Stimulated activated naive B cell treated with anti-CD40 and anti-IgM and Interleukin-4, amounts not matched to agents 10 μg/mL and 1 μg/mL and 100 μg/mL, for 72 hours (primary cell): ENCODE measurements around the gene PIP5K1A.
A peak's percentile ranks its signal among the peaks of the same experiment; 100 is the strongest.

ENCODE experiments used
- ATAC-seq, 2 donors: fragments of 150-1000 bp; cut with Tn5 transposase; replicated peaks; 2 replicates each; pipeline ENCODE4 v1.10.0; 2021; ENCODE audit warnings: moderate library complexity in 1 of 2
- DNase-seq: peaks from one replicate; pipeline ENCODE4 v3.0.0; 2021
- H3K27ac Mint-ChIP-seq: one replicate; pipeline ENCODE4 v1.8.0; 2022; ENCODE audit warnings: mild to moderate bottlenecking, mixed read lengths
- H3K27me3 Mint-ChIP-seq, 2 donors: one replicate each; pipeline ENCODE4 v1.8.0; 2022; ENCODE audit warnings: mixed read lengths in 2 of 2
- H3K36me3 Mint-ChIP-seq, 2 donors: one replicate each; pipeline ENCODE4 v1.8.0; 2022; ENCODE audit warnings: mixed read lengths in 2 of 2, mild to moderate bottlenecking in 1 of 2
- H3K4me1 Mint-ChIP-seq, 2 donors: one replicate each; pipeline ENCODE4 v1.8.0; 2022; ENCODE audit warnings: mixed read lengths in 2 of 2, mild to moderate bottlenecking in 1 of 2
- H3K4me3 Mint-ChIP-seq, 2 donors: one replicate each; pipeline ENCODE4 v1.8.0; 2022; ENCODE audit warnings: mild to moderate bottlenecking in 2 of 2, mixed read lengths in 2 of 2, moderate library complexity in 1 of 2
- H3K9me3 Mint-ChIP-seq, 2 donors: one replicate each; pipeline ENCODE4 v1.8.0; 2022; ENCODE audit warnings: mixed read lengths in 2 of 2, mild to moderate bottlenecking in 1 of 2

Gene PIP5K1A

DNA sequence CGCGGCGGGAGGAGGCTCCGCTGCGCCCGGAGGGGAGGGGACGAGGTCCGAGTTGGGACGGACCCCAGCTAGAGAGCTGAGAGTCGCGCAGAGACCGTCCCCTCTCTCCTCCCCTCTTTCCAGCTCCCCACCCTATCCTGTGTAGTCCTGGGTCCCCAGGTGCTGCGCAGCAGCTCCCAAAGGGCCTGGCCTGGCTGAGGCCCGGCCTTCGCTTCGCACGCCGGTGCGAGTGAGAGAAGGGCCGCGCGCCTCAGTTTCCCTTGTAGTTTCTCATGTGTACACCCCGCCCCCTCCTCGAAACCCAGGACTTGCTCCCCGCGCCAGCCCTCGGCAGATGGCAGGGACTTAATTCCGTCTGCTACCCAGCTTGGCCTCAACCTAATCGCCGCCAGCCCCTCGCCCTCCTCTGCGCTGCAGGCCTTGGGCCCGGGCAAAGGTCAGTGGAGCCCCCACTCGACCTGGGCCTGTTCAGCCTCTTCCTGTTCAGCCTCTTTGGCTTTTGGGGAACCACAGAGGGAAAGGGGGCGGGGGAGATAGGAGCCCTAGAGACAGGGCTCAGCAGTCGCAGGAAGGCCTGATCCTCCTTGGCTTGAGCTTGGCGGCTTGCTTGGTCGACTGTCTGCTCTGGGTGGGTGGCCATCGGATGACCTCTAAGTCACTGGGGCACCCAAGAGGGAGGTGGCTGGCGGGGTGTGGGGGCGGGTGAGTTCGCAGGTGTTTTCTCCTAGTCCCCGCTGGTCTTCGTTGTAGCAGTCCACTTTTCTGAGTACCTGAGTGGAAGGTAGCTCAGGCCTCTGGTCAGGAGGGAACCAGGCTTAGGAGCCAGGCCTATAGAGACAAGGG lies 84.8 kb downstream of the PIP5K1A start:
- H3K27ac Mint-ChIP-seq = peak overlapping the region; percentile 99

DNA sequence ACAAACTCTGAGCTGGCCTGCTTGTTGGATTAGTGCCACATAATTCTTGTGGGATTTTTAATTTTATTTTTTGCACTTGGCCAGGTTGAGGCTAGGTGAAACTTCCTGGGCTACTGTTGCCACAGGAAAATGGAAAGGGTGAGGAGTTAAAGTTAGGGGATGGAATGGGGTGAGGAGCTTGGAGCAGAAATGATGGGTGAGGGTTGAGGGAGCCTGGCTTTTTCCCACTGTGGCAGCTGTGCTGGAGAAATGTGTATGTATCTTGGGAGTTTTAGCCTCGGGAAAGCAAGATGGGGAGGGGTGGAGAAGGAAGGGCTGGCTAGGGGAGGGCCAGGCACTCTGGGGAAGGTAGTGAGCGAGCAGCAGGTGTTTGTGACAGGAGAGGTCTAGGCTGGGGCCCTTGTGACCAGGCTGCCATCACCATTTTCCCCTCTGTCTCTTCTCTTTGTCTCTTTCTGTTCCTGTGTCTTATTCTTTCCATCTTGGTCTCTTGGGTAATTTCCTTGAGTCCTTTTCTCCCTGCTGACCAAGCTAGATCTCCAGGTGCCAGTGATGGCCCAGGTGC lies 85.7 kb downstream of the PIP5K1A start:
- Mint-ChIP-seq H3K9me3 (no peaks in the 10 kb centered on the region), H3K27ac (peak overlapping the region; percentile 99), H3K36me3 (peaks cover 31 to 45% of the 10 kb centered on the region in 2 donors), H3K27me3 (no peaks in the 10 kb centered on the region), H3K4me1 (peaks cover 33 to 55% of the 10 kb centered on the region in 2 donors), H3K4me3 (peak overlapping the region; percentile 91 to 98)
- ATAC-seq (no peak), DNase-seq (no peak)

More for the DNA sequence above, 84.8 kb downstream of the PIP5K1A start:
- peak; percentile 34 for DNase-seq
- H3K36me3 Mint-ChIP-seq = peaks cover 26 to 38% of the 10 kb centered on the region in 2 donors
- H3K27me3 Mint-ChIP-seq = no peaks in the 10 kb centered on the region
- peaks cover 29 to 51% of the 10 kb centered on the region in 2 donors for H3K4me1 Mint-ChIP-seq
- H3K4me3 Mint-ChIP-seq = peak overlapping the region; percentile 91 to 98
- ATAC-seq = peak in 1 of 2 donors; percentile 6
- peaks cover 0 to 2% of the 10 kb centered on the region in 2 donors for H3K9me3 Mint-ChIP-seq

DNA sequence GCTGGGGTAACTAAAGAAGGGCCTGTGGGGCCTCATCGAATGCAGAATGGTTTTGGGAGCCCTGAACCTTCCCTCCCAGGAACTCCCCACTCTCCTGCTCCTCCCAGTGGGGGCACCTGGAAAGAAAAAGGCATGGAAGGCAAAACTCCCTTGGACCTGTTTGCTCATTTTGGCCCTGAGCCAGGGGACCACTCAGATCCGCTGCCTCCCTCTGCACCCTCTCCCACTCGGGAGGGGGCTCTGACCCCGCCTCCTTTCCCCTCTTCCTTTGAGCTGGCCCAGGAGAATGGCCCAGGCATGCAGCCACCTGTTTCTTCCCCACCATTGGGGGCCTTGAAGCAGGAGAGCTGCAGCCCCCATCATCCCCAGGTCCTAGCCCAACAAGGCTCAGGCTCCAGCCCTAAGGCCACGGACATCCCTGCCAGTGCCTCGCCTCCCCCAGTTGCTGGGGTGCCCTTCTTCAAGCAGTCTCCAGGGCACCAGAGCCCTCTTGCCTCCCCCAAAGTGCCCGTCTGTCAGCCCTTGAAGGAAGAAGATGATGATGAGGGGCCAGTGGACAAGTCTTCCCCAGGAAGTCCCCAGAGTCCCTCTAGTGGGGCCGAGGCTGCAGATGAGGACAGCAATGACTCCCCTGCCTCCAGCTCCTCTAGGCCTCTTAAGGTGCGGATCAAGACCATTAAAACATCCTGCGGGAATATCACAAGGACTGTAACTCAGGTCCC lies 88.4 kb downstream of the PIP5K1A start:
- DNase-seq = no peak
- peaks cover 45 to 60% of the 10 kb centered on the region in 2 donors for H3K36me3 Mint-ChIP-seq
- no peaks in the 10 kb centered on the region for H3K9me3 Mint-ChIP-seq
- peak overlapping the region; percentile 57 for H3K27ac Mint-ChIP-seq
- no peak overlapping the region for H3K4me3 Mint-ChIP-seq
- H3K4me1 Mint-ChIP-seq = peaks cover 41 to 62% of the 10 kb centered on the region in 2 donors
- ATAC-seq = no peak
- H3K27me3 Mint-ChIP-seq = no peaks in the 10 kb centered on the region

DNA sequence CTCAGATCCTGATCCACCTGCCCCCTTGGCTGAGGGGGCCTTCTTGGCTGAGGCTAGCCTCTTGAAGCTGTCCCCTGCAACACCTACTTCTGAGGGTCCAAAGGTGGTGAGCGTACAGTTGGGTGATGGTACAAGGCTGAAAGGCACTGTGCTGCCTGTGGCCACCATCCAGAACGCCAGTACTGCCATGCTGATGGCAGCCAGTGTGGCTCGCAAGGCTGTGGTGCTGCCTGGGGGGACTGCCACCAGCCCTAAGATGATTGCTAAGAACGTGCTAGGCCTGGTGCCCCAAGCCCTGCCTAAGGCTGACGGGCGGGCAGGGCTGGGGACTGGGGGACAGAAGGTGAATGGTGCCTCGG lies 89.0 kb downstream of the PIP5K1A start:
- Mint-ChIP-seq H3K4me3 (no peak overlapping the region), H3K27ac (peak overlapping the region; percentile 57), H3K9me3 (no peaks in the 10 kb centered on the region), H3K4me1 (peaks cover 41 to 66% of the 10 kb centered on the region in 2 donors), H3K36me3 (peaks cover 46 to 62% of the 10 kb centered on the region in 2 donors), H3K27me3 (no peaks in the 10 kb centered on the region)
- no peak for ATAC-seq
- no peak for DNase-seq

DNA sequence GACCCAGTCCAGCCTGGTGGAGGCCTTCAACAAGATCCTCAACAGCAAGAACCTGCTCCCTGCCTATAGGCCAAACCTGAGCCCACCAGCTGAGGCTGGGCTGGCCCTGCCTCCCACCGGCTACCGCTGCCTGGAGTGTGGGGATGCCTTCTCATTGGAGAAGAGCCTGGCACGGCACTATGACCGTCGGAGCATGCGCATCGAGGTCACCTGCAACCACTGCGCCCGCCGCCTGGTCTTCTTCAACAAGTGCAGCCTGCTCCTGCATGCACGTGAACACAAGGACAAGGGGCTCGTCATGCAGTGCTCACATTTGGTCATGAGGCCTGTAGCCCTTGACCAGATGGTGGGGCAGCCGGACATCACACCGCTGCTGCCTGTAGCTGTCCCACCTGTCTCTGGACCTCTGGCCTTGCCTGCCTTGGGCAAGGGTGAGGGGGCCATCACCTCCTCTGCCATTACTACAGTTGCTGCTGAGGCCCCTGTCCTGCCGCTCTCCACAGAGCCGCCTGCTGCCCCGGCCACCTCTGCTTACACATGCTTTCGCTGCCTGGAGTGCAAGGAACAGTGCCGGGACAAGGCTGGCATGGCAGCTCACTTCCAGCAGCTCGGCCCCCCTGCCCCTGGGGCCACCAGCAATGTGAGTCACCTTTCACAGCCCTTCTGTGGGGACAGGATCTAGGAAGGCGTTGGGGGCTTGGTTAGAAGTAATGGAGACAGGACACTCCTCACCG lies 89.6 kb downstream of the PIP5K1A start:
- no peak overlapping the region for H3K4me3 Mint-ChIP-seq
- ATAC-seq = no peak

DNA sequence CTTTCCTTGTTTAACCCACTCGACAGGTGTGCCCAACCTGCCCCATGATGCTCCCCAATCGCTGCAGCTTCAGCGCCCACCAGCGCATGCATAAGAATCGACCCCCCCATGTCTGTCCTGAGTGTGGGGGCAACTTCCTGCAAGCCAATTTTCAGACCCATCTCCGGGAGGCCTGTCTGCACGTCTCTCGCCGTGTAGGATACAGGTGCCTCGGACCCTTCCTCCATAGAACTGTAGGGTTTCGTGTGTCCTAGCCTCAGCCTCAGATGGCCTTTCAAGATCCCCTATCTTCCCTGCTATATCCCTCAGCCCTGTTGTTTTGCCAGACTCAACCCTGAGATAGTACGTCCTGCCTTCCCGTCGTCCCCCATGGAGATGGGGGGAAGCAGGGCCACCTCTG lies 90.2 kb downstream of the PIP5K1A start:
- Mint-ChIP-seq H3K4me3 (peak overlapping the region in 1 of 2 donors; percentile 37), H3K36me3 (peaks cover 49 to 67% of the 10 kb centered on the region in 2 donors)
- DNase-seq = no peak

More for the DNA sequence above, 89.6 kb downstream of the PIP5K1A start:
- no peak overlapping the region for H3K27ac Mint-ChIP-seq
- H3K36me3 Mint-ChIP-seq = peaks cover 50 to 67% of the 10 kb centered on the region in 2 donors
- DNase-seq = no peak
- no peaks in the 10 kb centered on the region for H3K9me3 Mint-ChIP-seq
- H3K4me1 Mint-ChIP-seq = peaks cover 47 to 71% of the 10 kb centered on the region in 2 donors
- no peaks in the 10 kb centered on the region for H3K27me3 Mint-ChIP-seq

DNA sequence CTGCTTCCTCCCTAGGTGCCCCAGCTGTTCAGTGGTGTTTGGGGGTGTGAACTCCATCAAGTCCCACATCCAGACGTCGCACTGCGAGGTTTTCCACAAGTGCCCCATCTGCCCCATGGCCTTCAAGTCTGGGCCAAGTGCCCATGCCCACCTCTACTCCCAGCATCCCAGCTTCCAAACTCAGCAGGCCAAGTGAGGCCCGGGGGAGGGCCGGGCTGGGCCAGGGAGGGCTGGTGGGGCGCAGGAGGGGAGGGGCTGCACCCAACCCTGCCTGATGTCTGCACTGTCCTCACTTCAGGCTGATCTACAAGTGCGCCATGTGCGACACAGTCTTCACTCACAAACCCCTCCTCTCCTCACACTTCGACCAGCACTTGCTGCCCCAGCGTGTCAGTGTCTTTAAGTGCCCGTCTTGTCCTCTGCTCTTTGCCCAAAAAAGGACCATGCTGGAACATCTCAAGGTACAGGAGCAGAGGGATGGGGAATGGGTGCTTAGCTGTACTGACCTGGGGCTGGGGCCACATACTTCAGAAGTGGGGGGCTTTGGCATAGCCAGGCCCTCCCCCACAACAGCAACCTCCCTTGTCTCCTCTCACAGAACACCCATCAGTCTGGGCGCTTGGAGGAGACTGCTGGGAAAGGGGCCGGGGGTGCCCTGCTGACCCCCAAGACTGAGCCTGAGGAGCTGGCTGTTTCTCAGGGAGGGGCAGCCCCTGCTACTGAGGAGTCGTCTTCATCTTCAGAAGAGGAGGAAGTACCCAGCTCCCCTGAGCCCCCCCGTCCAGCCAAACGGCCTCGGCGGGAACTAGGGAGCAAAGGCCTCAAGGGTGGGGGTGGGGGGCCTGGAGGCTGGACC lies 91.0 kb downstream of the PIP5K1A start:
- H3K4me3 Mint-ChIP-seq = peak overlapping the region in 1 of 2 donors; percentile 17
- DNase-seq (no peak), ATAC-seq (no peak)
- H3K27ac Mint-ChIP-seq = peak overlapping the region; percentile 80
- no peaks in the 10 kb centered on the region for H3K9me3 Mint-ChIP-seq
- H3K27me3 Mint-ChIP-seq = no peaks in the 10 kb centered on the region
- peaks cover 54 to 69% of the 10 kb centered on the region in 2 donors for H3K36me3 Mint-ChIP-seq
- H3K4me1 Mint-ChIP-seq = peaks cover 47 to 71% of the 10 kb centered on the region in 2 donors

More for the DNA sequence above, 90.2 kb downstream of the PIP5K1A start:
- H3K4me1 Mint-ChIP-seq = peaks cover 48 to 71% of the 10 kb centered on the region in 2 donors
- H3K9me3 Mint-ChIP-seq = no peaks in the 10 kb centered on the region
- peak overlapping the region; percentile 20 for H3K27ac Mint-ChIP-seq
- ATAC-seq = no peak
- H3K27me3 Mint-ChIP-seq = no peaks in the 10 kb centered on the region

DNA sequence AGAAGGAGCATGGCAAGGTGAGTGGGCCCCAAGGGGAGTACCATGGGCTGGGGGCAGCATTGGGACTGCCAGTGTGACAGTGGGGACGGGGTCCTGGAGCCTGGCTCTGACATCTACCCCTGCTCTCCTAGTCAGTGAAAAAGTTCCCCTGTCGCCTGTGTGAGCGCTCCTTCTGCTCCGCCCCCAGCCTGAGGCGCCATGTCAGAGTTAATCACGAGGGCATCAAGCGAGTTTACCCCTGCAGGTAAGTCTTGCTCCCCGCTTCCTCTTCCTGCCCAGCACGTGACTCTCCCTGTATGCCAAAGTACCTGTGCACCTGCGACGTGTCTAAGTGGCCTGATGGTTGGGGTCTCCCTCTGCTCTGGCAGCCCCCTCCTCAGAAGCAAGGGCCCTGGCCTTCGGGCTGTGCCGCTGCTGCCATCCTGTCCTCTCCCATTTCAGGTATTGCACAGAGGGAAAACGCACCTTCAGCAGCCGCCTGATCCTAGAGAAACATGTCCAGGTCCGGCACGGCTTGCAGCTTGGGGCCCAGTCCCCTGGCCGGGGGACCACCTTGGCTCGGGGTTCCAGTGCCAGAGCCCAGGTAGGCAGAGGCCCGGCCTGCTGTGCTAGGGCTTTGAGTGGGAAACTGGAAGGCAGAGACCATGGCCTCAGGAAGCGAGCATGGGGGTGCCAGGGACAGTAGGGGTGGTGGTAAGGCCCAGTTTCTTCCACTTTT lies 91.8 kb downstream of the PIP5K1A start:
- ATAC-seq (no peak), DNase-seq (no peak)
- Mint-ChIP-seq H3K4me1 (peaks cover 43 to 64% of the 10 kb centered on the region in 2 donors), H3K4me3 (no peak overlapping the region), H3K27ac (peak overlapping the region; percentile 80), H3K36me3 (peaks cover 57 to 77% of the 10 kb centered on the region in 2 donors), H3K27me3 (no peaks in the 10 kb centered on the region), H3K9me3 (no peaks in the 10 kb centered on the region)

DNA sequence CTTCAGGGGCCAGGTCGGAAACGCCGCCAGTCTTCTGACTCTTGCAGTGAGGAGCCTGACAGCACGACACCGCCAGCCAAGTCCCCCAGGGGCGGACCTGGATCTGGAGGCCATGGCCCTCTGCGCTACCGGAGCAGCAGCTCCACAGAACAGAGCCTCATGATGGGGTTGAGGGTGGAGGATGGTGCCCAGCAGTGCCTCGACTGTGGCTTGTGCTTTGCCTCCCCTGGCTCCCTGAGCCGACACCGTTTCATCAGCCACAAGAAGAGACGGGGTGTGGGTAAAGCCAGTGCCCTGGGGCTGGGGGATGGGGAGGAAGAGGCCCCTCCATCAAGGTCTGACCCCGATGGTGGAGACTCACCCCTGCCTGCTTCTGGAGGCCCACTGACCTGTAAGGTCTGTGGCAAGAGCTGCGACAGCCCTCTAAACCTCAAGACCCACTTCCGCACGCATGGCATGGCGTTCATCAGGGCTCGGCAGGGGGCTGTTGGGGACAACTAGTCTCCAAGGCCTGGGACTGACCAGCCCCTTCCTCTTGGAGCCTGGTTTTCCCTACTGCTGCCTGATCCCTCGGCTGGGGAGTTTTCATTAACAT lies 92.5 kb downstream of the PIP5K1A start:
- no peaks in the 10 kb centered on the region for H3K9me3 Mint-ChIP-seq
- peaks cover 43 to 58% of the 10 kb centered on the region in 2 donors for H3K4me1 Mint-ChIP-seq
- H3K36me3 Mint-ChIP-seq = peaks cover 52 to 72% of the 10 kb centered on the region in 2 donors
- H3K4me3 Mint-ChIP-seq = no peak overlapping the region
- no peak overlapping the region for H3K27ac Mint-ChIP-seq
- no peak for DNase-seq
- ATAC-seq = no peak
- H3K27me3 Mint-ChIP-seq = no peaks in the 10 kb centered on the region

DNA sequence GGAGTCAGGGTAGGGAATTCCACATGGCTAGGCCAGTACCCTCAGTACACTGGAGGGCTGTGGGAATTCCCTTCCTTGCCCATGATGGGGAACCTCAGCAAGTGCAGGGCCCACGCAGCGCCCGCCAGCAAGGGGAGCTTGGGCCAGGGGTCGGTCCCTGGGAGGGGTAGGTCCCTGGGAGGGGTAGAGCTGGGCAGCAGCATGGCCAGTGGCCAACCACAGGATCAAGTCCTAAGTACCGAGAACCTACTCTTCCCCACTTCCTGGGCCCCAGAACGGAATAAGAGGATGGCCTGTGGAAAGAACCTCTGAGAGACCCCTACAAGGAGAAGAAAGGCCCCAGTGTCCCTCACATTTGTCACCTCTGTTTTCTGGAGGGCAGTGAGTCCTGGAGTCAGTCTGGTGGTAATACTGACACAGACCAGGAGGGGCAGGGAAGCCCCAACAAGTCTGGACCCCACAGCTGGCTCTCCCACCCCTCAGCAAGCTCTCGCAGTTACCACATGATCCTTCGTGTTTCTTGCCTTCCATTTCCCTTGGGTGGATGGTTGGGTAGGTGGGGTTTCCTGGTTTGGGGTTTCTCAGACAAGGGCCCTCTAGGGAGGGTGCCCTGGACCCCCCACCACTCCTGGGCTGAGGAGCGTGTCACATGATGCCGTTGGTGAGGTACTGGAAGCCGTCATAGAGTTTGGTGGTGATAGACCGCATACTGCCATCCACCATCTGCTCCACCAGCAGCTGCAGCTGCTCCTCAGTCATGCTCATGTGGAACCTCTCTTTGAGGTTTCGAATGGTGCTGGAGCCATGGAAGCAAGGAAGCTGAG lies 94.1 kb downstream of the PIP5K1A start:
- H3K4me3 Mint-ChIP-seq = peak overlapping the region in 1 of 2 donors; percentile 50
- ATAC-seq = peak; percentile 47 to 54
- H3K36me3 Mint-ChIP-seq = peaks cover 45 to 59% of the 10 kb centered on the region in 2 donors
- H3K4me1 Mint-ChIP-seq = peaks cover 37 to 52% of the 10 kb centered on the region in 2 donors
- H3K27ac Mint-ChIP-seq = peak overlapping the region; percentile 95
- DNase-seq = no peak
- no peaks in the 10 kb centered on the region for H3K9me3 Mint-ChIP-seq
- no peaks in the 10 kb centered on the region for H3K27me3 Mint-ChIP-seq

DNA sequence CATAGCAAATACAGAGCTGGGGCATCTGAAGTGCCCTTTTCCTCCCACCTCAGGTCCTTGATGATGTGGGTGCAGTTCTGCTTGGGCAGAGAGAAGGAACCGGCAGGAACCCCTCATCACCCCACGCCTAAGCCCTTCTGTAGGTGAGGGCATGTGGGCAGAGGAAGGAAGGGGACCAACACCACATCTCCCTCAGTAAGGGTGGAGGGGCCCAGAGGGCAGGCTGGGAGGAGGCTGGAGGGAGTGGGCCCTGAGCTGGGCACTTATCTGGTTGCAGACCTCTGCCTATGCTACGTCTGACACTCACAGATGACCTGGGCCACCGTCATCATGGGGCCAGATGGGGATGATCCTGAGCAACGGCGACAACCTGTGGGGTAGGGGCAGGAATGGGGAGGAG lies 94.7 kb downstream of the PIP5K1A start:
- Mint-ChIP-seq H3K9me3 (no peaks in the 10 kb centered on the region), H3K27me3 (no peaks in the 10 kb centered on the region), H3K4me1 (peaks cover 37 to 50% of the 10 kb centered on the region in 2 donors), H3K27ac (peak overlapping the region; percentile 95), H3K36me3 (peaks cover 49 to 64% of the 10 kb centered on the region in 2 donors), H3K4me3 (peak overlapping the region; percentile 26 to 50)
- peak; percentile 29 to 32 for ATAC-seq
- no peak for DNase-seq
